ENCODE results near the gene TTC9C. TPM values are rescaled to one million over a fixed set of nuclear protein-coding genes. Genes with fewer than 3 reads are reported as not detected.
A peak's percentile ranks its signal among the peaks of the same experiment; 100 is the strongest.

Gene TTC9C
- total and polyA plus RNA-seq, 2 donors (not counting 3 experiments of a cell fraction or from before 2014, with no cell fraction given) = 27.4 to 43.5 TPM

DNA sequence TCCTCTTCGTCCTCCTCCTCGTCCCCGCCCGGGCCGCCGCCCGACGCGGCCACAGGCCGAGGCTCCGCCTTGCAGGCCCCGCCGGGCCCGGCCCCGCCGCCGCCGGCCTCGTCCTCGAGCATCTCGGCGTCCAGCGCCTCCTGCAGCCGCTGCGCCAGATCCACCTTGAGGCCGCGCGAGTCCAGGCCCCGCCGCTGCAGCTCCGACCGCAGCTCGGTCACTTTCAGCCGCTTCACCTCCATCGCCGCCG, 1.4 kb upstream of the TTC9C start:
- ChIA-PET POLR2A (interaction anchor here (1.0 to 3.2 kb wide), 10 partner anchors 10 to 154 kb away, joined by 3 to 25 read pairs (median 5); partner anchors contain the start of genes C11orf98, CSKMT, EEF1G and GANAB), CTCF (interaction anchor here (0.6 to 4.5 kb wide), 9 partner anchors 14 to 302 kb away, joined by 3 to 39 read pairs (median 5); partner anchors contain the start of genes SLC3A2, TAF6L, TMEM179B and ZBTB3)
- Histone ChIP-seq H2AFZ (ENCODE audit: low read depth, low read length) (peak overlapping the region; percentile 11), H3K27ac (ENCODE audit: insufficient read depth, low read depth, low read length) (peak overlapping the region; percentile 67), H3K4me2 (ENCODE audit: insufficient read depth, low read length) (no peak overlapping the region), H3K4me3 (replicated peaks in 1 of 3; ENCODE audit: insufficient read depth in 1 of 3, low read depth in 1 of 3, low read length in 3 of 3) (peak overlapping the region; percentile 53 to 99 (median 94)), H3K36me3 (ENCODE audit: control insufficient read depth in 2 of 2, extremely low read depth in 1 of 2, insufficient read depth in 2 of 2, low read length in 2 of 2) (peaks cover 9 to 21% of the 10 kb centered on the region in 2 experiments), H3K79me2 (ENCODE audit: control insufficient read depth, insufficient read depth, low read length) (peaks cover 74% of the 10 kb centered on the region), H3K9me3 (replicated peaks; ENCODE audit: control insufficient read depth, insufficient read depth, low read length) (no peaks in the 10 kb centered on the region), H3K4me1 (ENCODE audit: control insufficient read depth, extremely low read depth, insufficient read depth, low read length) (peaks cover 15% of the 10 kb centered on the region), H4K20me1 (replicated peaks; ENCODE audit: control insufficient read depth, extremely low read depth, insufficient read depth, low read length) (no peaks in the 10 kb centered on the region), H3K27me3 (ENCODE audit: control insufficient read depth in 2 of 2, insufficient read depth in 2 of 2, low read length in 2 of 2) (no peaks in the 10 kb centered on the region), H3K9me1 (replicated peaks; ENCODE audit: control insufficient read depth, extremely low read depth, insufficient read depth, low read length) (no peaks in the 10 kb centered on the region), H3K9ac (replicated peaks; ENCODE audit: extremely low read depth, insufficient read depth, low read length) (peak overlapping the region; percentile 59)
- TF ChIP-seq POLR2A (IDR thresholded peaks at IDR 0.05; ENCODE audit: low read depth, low read length) (no peak), GATA2 (IDR thresholded peaks at IDR 0.05; ENCODE audit: insufficient read depth, insufficient read length, low read depth, low read length) (no peak), JUN (IDR thresholded peaks at IDR 0.05; ENCODE audit: borderline replicate concordance, insufficient read depth, insufficient read length, low read depth) (no peak), POLR2AphosphoS5 (IDR thresholded peaks at IDR 0.05; ENCODE audit: insufficient read depth, low read depth, low read length) (no peak), MYC (IDR thresholded peaks at IDR 0.05; ENCODE audit: low read depth, low read length) (no peak), EZH2 (IDR thresholded peaks at IDR 0.05; ENCODE audit: borderline replicate concordance, low read depth, low read length, severe bottlenecking) (no peak), FOS (IDR thresholded peaks at IDR 0.05; ENCODE audit: borderline replicate concordance, insufficient read depth, low read length) (no peak)
- TF ChIP-seq, protein P1, sequence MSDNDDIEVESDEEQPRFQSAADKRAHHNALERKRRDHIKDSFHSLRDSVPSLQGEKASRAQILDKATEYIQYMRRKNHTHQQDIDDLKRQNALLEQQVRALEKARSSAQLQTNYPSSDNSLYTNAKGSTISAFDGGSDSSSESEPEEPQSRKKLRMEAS (IDR thresholded peaks at IDR 0.05; ENCODE audit: insufficient read depth, insufficient read length) = no peak
- TF ChIP-seq, protein P2, sequence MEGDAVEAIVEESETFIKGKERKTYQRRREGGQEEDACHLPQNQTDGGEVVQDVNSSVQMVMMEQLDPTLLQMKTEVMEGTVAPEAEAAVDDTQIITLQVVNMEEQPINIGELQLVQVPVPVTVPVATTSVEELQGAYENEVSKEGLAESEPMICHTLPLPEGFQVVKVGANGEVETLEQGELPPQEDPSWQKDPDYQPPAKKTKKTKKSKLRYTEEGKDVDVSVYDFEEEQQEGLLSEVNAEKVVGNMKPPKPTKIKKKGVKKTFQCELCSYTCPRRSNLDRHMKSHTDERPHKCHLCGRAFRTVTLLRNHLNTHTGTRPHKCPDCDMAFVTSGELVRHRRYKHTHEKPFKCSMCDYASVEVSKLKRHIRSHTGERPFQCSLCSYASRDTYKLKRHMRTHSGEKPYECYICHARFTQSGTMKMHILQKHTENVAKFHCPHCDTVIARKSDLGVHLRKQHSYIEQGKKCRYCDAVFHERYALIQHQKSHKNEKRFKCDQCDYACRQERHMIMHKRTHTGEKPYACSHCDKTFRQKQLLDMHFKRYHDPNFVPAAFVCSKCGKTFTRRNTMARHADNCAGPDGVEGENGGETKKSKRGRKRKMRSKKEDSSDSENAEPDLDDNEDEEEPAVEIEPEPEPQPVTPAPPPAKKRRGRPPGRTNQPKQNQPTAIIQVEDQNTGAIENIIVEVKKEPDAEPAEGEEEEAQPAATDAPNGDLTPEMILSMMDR (IDR thresholded peaks at IDR 0.05; ENCODE audit: extremely low read depth in 1 of 2, insufficient read depth in 1 of 2, low read depth in 1 of 2, low read length in 2 of 2) = no peak
- DNase-seq (ENCODE audit: low read depth, low spot score) = no peak
- BruUV-seq (replicated peaks) = no TSS peak
- FAIRE-seq = no peak
- dilution Hi-C loops (cut with MboI; ENCODE audit: extremely low pct_ligation_motif_present, low sequenced_read_pairs) = no loop called here
- intact Hi-C loops (cut with micrococcal nuclease) = loop anchor here (1.0 to 5.0 kb wide), 7 partner anchors 18 to 155 kb away; partner anchors contain the start of genes GANAB, SLC3A2, TAF6L and TMEM223
